DMS114 treated with DMSO at 0.1 percent for 48 hours (cell line): ENCODE results near the gene ULK4.

Experiments
- DNase-seq: peaks from one replicate; lab custom pipeline; 2025; ENCODE audit not compliant: unreplicated experiment; lab: John Stamatoyannopoulos, UW

ULK4 gene

DNA sequence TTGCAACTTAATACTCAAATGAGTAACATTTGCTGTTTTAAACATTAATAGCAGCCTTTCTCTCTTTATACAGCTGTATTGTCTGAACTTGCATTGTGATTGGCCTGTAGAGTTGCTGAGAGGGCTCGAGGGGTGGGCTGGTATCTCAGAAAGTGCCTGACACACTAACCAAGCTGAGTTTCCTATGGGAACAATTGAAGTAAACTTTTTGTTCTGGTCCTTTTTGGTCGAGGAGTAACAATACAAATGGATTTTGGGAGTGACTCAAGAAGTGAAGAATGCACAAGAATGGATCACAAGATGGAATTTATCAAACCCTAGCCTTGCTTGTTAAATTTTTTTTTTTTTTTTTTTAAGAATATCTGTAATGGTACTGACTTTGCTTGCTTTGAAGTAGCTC, 722.3 kb downstream of the ULK4 start:
- DNase-seq, result no peak

DNA sequence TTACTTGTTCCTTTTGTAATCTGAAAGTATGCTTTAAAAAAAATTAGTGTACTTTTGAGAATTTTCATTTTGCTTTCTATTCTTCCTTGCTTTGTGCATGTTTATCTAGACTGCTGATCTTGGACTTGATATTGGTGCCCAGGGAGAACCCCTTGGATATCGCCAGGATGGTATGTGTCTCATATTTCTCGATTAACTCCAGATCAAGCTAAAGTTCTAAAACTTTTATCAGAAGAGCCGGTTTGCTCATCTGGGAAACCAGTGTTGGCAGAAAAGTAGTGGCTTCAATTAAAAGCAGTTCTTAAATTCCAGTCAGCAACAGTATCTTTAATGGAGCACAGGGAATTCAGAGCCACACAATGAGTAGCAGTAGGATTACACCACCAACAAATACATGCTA, 724.0 kb downstream of the ULK4 start:
- DNase-seq, result no peak

GRCh38 chr3:41236228-41236627, 725.7 kb downstream of the ULK4 start:
- DNase-seq, result no peak

- no peak for DNase-seq
Observed at GRCh38 chr3:41234823-41235721, 726.8 kb downstream of the ULK4 start.

DNA sequence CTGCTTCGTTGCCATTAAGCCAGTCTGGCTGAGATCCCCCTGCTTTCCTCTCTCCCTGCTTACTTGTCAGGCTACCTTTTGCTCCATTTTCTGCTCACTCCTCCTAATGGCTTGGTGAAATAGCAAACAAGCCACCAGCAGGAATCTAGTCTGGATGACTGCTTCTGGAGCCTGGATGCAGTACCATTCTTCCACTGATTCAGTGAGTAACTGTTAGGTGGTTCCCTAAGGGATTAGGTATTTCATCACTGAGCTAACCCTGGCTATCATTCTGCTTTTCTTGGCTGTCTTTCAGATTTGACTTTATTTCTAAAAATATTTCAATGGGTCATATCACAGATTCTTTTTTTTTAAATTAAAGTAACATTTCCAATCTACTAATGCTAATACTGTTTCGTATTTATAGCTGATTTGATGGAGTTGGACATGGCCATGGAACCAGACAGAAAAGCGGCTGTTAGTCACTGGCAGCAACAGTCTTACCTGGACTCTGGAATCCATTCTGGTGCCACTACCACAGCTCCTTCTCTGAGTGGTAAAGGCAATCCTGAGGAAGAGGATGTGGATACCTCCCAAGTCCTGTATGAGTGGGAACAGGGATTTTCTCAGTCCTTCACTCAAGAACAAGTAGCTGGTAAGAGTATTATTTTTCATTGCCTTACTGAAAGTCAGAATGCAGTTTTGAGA, 737.6 kb downstream of the ULK4 start:
- DNase-seq, result no peak

- DNase-seq, result no peak
Observed at GRCh38 chr3:41223691-41224090, 738.2 kb downstream of the ULK4 start.

DNA sequence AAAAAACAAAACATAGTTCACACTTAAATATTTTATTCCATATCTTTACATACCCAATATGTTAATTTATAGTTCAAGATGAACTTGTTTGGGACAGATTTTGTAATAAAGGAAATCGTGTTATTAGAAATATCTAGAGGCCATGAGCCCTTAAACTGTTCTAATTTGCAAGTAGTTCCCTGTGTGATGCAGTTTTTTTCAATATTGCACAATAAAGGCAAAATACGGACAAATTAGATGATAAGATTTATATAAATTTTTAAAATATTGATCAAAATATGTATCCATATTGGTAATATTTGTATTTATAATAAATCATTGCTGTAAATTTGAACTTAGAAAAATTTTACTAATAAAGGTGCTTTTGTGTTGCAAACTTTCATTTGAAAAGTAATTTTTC, 738.8 kb downstream of the ULK4 start:
- no peak for DNase-seq

GRCh38 chr3:41222501-41222900, 739.4 kb downstream of the ULK4 start:
- DNase-seq, result no peak

- DNase-seq, result no peak
Observed at GRCh38 chr3:41222012-41222411, 739.9 kb downstream of the ULK4 start.

- no peak for DNase-seq
Observed at GRCh38 chr3:41220906-41221677, 740.8 kb downstream of the ULK4 start.

DNA sequence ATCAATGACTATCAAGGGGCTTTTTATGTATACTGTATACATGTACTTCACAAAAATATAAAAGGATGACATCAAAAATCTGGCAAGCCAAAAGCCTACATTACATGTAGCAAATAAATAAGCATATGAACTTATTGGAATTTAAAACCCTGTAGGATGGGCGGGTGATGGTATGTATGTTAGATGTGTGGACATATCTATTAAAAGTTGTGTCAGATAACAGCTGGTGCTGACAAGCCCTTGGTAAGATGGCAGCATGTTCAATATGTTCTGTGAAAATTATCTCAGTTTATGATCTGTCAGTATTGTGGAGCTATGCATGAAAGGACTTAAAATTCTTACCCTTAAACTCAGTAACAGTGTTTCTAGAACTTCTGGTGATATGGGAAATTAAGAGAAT, 742.5 kb downstream of the ULK4 start:
- DNase-seq, result no peak

GRCh38 chr3:41216993-41217392, 744.9 kb downstream of the ULK4 start:
- DNase-seq, result no peak

- DNase-seq, result no peak
Observed at GRCh38 chr3:41216422-41216821, 745.5 kb downstream of the ULK4 start.

GRCh38 chr3:41213588-41213987, 748.3 kb downstream of the ULK4 start:
- no peak for DNase-seq

DNA sequence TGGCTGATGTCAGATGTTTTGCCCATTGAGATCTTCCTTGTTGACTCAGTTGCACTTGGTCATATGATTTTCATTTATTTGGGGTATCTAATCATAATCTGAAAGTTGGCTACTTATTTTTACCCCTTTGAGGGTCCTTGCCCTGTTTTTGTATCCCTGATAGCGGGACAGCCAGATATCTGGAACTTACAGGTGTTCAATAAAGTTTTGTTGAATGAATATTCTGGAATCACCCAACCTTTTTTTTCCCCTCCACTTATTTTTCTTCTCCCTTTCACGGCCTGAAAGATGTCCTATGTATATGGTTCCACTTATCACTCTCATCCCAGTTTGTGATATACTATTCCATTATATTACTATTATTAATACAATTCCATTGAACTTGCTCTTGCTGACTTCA, 749.8 kb downstream of the ULK4 start:
- DNase-seq, result no peak

DNA sequence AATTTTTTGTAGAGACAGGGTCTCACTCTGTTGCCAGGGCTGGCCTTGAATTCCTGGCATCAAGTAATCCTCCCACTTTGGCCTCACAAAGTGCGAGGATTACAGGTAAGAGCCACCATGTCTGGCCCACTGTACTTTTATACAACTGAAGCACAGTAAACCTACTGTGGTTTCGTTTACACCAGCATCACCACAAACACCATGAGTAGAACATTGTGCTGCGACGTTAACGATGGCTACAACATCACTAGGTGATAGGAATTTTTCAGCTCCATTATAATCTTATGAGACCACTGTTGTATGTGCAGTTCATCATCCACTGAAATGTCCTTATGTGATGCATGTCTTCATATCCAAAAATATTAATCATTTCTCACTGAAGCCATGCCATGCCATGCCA, 750.9 kb downstream of the ULK4 start:
- no peak for DNase-seq

DNA sequence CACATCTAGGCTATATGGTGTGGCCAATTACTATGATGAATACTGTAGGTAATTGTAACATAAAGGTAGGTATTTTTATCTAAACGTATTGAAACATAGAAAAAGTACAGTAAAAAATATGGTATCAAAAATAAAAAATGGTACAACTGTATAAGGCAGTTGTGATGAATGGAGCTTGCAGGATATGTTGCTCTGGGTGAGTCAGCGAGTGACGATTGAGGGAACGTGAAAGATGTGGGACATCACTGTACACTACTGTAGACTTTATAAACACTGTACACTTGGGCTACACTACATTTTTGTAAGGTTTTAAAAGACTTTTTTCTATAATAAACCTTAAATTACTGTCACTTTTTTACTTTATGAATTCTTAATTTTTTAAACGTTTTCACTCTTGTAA, 752.3 kb downstream of the ULK4 start:
- no peak for DNase-seq

- DNase-seq, result no peak
Observed at GRCh38 chr3:41208507-41209220, 753.2 kb downstream of the ULK4 start.

DNA sequence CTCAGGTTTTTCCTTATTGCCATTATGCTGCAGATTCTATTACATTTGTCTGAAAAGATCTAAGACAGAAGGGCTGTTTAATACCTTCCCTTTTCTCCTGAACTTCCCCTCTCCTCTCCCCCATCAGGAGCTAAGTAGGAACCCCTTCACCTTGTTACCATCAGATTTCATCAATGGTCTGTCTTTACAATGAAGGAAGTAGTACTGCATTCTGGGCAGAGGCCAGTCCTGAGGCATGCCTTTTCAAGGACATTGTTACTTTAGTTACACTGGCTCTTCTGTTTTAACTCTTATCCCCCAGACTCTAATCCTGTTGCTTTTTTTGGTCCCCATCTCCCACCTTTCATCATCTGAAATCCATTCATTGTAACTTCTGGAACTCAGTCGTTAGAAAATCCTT, 754.5 kb downstream of the ULK4 start:
- no peak for DNase-seq

DNA sequence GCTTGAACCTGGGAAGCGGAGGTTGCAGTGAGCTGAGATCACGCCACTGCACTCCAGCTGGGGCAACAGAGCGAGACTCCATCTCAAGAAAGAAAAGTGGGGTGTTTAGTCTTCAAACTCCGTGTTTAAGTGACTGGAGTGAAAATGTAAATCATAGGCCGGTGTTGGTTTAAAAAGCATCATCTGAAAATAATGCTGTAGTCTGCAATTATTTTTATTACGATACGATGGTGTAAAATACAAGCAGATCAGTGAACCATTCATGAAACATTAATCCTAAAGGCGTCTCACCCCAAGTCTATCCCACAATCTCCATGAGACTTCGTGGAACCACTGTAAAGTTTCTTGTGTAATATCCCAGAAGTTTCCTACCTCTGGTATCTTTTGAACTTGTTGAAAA, 756.3 kb downstream of the ULK4 start:
- DNase-seq, result no peak

DNA sequence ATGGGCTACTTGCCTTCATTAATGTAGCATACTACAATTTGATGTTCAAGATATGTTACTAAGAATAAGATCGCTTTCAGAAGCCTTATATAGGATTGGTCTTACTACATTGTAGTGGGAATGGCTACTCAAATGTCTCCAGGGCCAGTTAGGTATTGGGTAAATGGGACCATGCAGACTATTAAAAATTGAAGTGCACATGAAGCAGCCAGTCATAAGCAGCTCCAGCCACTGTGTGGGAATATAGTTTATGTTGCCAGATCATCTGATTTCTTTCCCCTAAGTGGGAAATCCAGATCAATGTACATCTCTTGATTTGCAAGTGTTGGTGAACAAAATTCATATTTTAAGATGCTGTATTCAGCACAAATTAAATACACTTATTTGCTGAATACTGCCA, 757.5 kb downstream of the ULK4 start:
- no peak for DNase-seq
